GM12878 (cell line): ENCODE results near the gene PMF1. TPM values are rescaled to one million over a fixed set of nuclear protein-coding genes. Genes with fewer than 3 reads are reported as not detected.

Experiments
- ATAC-seq: fragments of 200-7000 bp; cut with Tn5 transposase; 3 replicates; pipeline ENCODE4 v1.9.1; 2020; ENCODE audit warnings: mild to moderate bottlenecking, moderate library complexity
- BruUV-seq: library from RNA; stranded (reverse); fragments of 400-500 nt; replicated peaks from 2 replicates; lab custom pipeline; 2021; lab: Mats Ljungman, UMichigan
- CTCF ChIA-PET: fragments of 300-600 bp; sonication (Branson Sonifier 250); formaldehyde crosslinking; extraction: SDS; loops from one replicate; lab custom pipeline; 2021; ENCODE audit warnings: inconsistent platforms; lab: Yijun Ruan, JAX
- POLR2A ChIA-PET: fragments of 350-600 bp; formaldehyde crosslinking; extraction: SDS; loops from one replicate; lab custom pipeline; 2021; ENCODE audit warnings: inconsistent platforms; lab: Charles Lee
- RAD21 ChIA-PET: fragments of 300-600 bp; sonication (Branson Sonifier 250); formaldehyde crosslinking; loops from one replicate; lab custom pipeline; 2023; ENCODE audit warnings: antibody characterized with exemption; ENCODE audit not compliant: unreplicated experiment; lab: Charles Lee
- SMC1A ChIA-PET: fragments of 300-600 bp; sonication (Branson Sonifier 250); formaldehyde crosslinking; loops from one replicate; lab custom pipeline; 2023; ENCODE audit not compliant: unreplicated experiment, uncharacterized antibody; lab: Charles Lee
- DNase-seq: peaks from one replicate; pipeline ENCODE4 v3.0.0-alpha.2; 2011; ENCODE audit warnings: low read depth, low spot score
- FAIRE-seq: peaks from 3 replicates; lab custom pipeline; 2011; peaks lifted over from hg19 to GRCh38; lab: Jason Lieb, UNC
- H2AFZ ChIP-seq: 2 replicates; pipeline ENCODE4 v1.6.0; 2011; ENCODE audit warnings: low read depth, low read length, control low read depth; ENCODE audit not compliant: control insufficient read depth
- H3K27ac ChIP-seq: 2 replicates; pipeline ENCODE4 v1.5.1; 2011; ENCODE audit warnings: control low read depth; ENCODE audit not compliant: control insufficient read depth, insufficient read depth
- H3K27me3 ChIP-seq, 2 experiments: replicated peaks in 1 of 2; 2 replicates each; pipeline versions ENCODE4 v1.6.0 to v1.6.1; 2011; ENCODE audit warnings: low read length in 1 of 2; ENCODE audit not compliant: control insufficient read depth in 2 of 2, insufficient read depth in 2 of 2
- H3K36me3 ChIP-seq, 2 experiments: 2 replicates each; pipeline ENCODE4 v1.5.1; 2011; ENCODE audit warnings: low read length in 1 of 2; ENCODE audit not compliant: control insufficient read depth in 2 of 2, insufficient read depth in 2 of 2
- H3K4me1 ChIP-seq: 2 replicates; pipeline ENCODE4 v1.6.1; 2011; ENCODE audit warnings: mild to moderate bottlenecking, low read length, moderate library complexity, mixed read lengths; ENCODE audit not compliant: control insufficient read depth, insufficient read depth
- H3K4me2 ChIP-seq: 2 replicates; pipeline ENCODE4 v1.6.0; 2011; ENCODE audit warnings: control low read depth; ENCODE audit not compliant: control insufficient read depth, insufficient read depth
- H3K4me3 ChIP-seq: fragments of 200-600 bp; sonication (generic); 2 replicates; pipeline ENCODE4 v1.5.1; 2016
- H3K79me2 ChIP-seq: 2 replicates; pipeline ENCODE4 v1.6.0; 2011; ENCODE audit warnings: low read length; ENCODE audit not compliant: control insufficient read depth, insufficient read depth
- H3K9ac ChIP-seq: 2 replicates; pipeline ENCODE4 v1.8.0; 2011; ENCODE audit warnings: low read length, control low read depth, mixed read lengths; ENCODE audit not compliant: control insufficient read depth, insufficient read depth
- H3K9me3 ChIP-seq: replicated peaks from 3 replicates; pipeline ENCODE4 v1.5.1; 2011; ENCODE audit warnings: mild to moderate bottlenecking, low read length; ENCODE audit not compliant: control insufficient read depth, insufficient read depth
- H4K20me1 ChIP-seq: 2 replicates; pipeline ENCODE4 v1.6.0; 2011; ENCODE audit not compliant: control insufficient read depth, insufficient read depth
- BACH1 ChIP-seq: fragments of 450-650 bp; IDR thresholded peaks from 2 replicates; pipeline ENCODE4 v1.6.1; 2017; ENCODE audit warnings: mild to moderate bottlenecking, borderline replicate concordance
- EP300 ChIP-seq, 2 experiments: fragments of 150-350 bp in 1 of 2; IDR thresholded peaks; 2 replicates each; pipeline ENCODE4 v1.6.1; 2011 to 2012; ENCODE audit warnings: low read depth in 2 of 2, low read length in 2 of 2, borderline replicate concordance in 1 of 2, improper control_type of control experiment in 1 of 2, inconsistent platforms in 1 of 2; ENCODE audit not compliant: control insufficient read depth in 1 of 2
- HDAC6 ChIP-seq: fragments of 200-600 bp; sonication (generic); IDR thresholded peaks from one replicate; pipeline ENCODE4 v1.8.0; 2017; ENCODE audit warnings: antibody characterized with exemption; ENCODE audit not compliant: unreplicated experiment
- PAX8 ChIP-seq: fragments of 450-650 bp; IDR thresholded peaks from 2 replicates; pipeline ENCODE4 v1.6.1; 2017; ENCODE audit warnings: mild to moderate bottlenecking, moderate library complexity
- POLR2A ChIP-seq: IDR thresholded peaks from 2 replicates; pipeline ENCODE4 v1.6.1; 2011; ENCODE audit warnings: low read depth, mild to moderate bottlenecking, low read length
- RUNX3 ChIP-seq: IDR thresholded peaks from 2 replicates; pipeline ENCODE4 v1.6.1; 2012; ENCODE audit warnings: low read length, inconsistent platforms
- ZNF274 ChIP-seq: IDR thresholded peaks from one replicate; pipeline ENCODE4 v1.8.0; 2011; ENCODE audit not compliant: insufficient read length, insufficient read depth
- WGBS: methylation state at CpG from one replicate; pipeline ENCODE4 v1.1.6; 2016; ENCODE audit warnings: low lambda C conversion rate; ENCODE audit not compliant: insufficient replicate concordance, insufficient coverage; ENCODE audit errors: missing lambda C conversion rate; 5-methylcytosine and 5-hydroxymethylcytosine counted together
- in situ Hi-C: fragments of 300-500 bp; cut with MboI; formaldehyde crosslinking; loops from 9 replicates; pipeline ENCODE4 v1.14.3; 2018; ENCODE audit warnings: mixed read lengths
- intact Hi-C: fragments of 100-400 bp; cut with micrococcal nuclease; formaldehyde crosslinking; loops from one replicate; pipeline ENCODE4 v1.14.2; 2022; ENCODE audit not compliant: unreplicated experiment
- polyA plus RNA-seq, 11 experiments: library from polyadenylated mRNA; depleted of rRNA in 4 of 11; unstranded in 6 of 11; stranded (reverse) in 5 of 11; fragments of >200 nt; fragmentation: Nextera tagmentation in 4 of 11; fragmentation: Illumina TruSeq in 1 of 11; extraction: Ambion mirVana in 4 of 11; extraction: Trizol in 1 of 11; gene quantifications; 1 replicate in 1 of 11; 2 replicates in 10 of 11; pipeline versions ENCODE4 v1.2.1 to v1.2.3, GENCODE V29; 2011 to 2016; ENCODE audit warnings: inconsistent platforms in 2 of 11, missing spikeins in 2 of 11, low read depth in 1 of 11
- total RNA-seq, 4 experiments: library from RNA; depleted of rRNA in 3 of 4; stranded (reverse); fragments of >200 nt in 3 of 4; fragmentation: Illumina TruSeq in 1 of 4; extraction: Trizol in 1 of 4; gene quantifications; 2 replicates each; pipeline versions ENCODE4 v1.2.1 to v1.2.3, GENCODE V29; 2013 to 2021

The PMF1 gene
- total and polyA plus RNA-seq, 10 of the 15 experiments (the other 5 are each of a cell fraction or from before 2014, with no cell fraction given): 6.7 to 105 (median 67.3) TPM

GRCh38 chr1:156247460-156248322 is 34.9 kb downstream of the PMF1 start, which contains the start of gene PAQR6:
Gene PAQR6, minus strand, starts transcription at chr1:156248056. Its CDS starts 1,325 bp downstream, at chr1:156246731.
- Histone ChIP-seq H3K79me2 (no peaks in the 10 kb centered on the region), H3K4me1 (peaks cover 11% of the 10 kb centered on the region), H4K20me1 (no peaks in the 10 kb centered on the region), H3K9me3 (no peaks in the 10 kb centered on the region), H3K4me2 (no peak within 1 kb of the TSS), H3K27ac (no peak within 1 kb of the TSS), H3K4me3 (no peak within 1 kb of the TSS), H3K9ac (no peak within 1 kb of the TSS), H2AFZ (no peak within 1 kb of the TSS), H3K36me3 (peaks cover 3 to 29% of the 10 kb centered on the region in 2 experiments), H3K27me3 (no peaks in the 10 kb centered on the region)
- 80% methylated on average over 16 of the region's 16 CpGs for WGBS
- 0 out of 2 replicates have a peak, but pooled peaks have one; percentile 24 for TF ChIP-seq BACH1
- peak; percentile 53 for TF ChIP-seq POLR2A
- no peak for TF ChIP-seq HDAC6
- ChIA-PET SMC1A (interaction anchor here (1.0 kb wide), 1 partner anchor 24 kb away, joined by 3 read pairs; no protein-coding TSS in a partner anchor), POLR2A (no interaction called here), RAD21 (no interaction called here), CTCF (interaction anchor here (0.5 to 1.0 kb wide), 2 partner anchors 97 to 102 kb away, joined by 3 read pairs; no protein-coding TSS in a partner anchor)
- intact Hi-C loops: no loop called here
- no peak for DNase-seq
- FAIRE-seq: no peak
- no peak for ATAC-seq
- BruUV-seq: no TSS peak
- in situ Hi-C loops: no loop called here

GRCh38 chr1:156248323-156248683 is 35.5 kb downstream of the PMF1 start:
- Histone ChIP-seq H3K4me2 (no peak overlapping the region), H3K27ac (no peak overlapping the region), H3K36me3 (peaks cover 3 to 34% of the 10 kb centered on the region in 2 experiments), H3K9me3 (no peaks in the 10 kb centered on the region), H4K20me1 (no peaks in the 10 kb centered on the region), H3K79me2 (no peaks in the 10 kb centered on the region), H3K27me3 (no peaks in the 10 kb centered on the region), H3K9ac (no peak overlapping the region), H3K4me1 (peaks cover 11% of the 10 kb centered on the region), H3K4me3 (no peak overlapping the region), H2AFZ (no peak overlapping the region)
- in situ Hi-C loops (no loop called here), intact Hi-C loops (no loop called here)
- CTCF ChIA-PET: interaction anchor here (1.0 kb wide), 1 partner anchor 103 kb away, joined by 3 read pairs; no protein-coding TSS in a partner anchor
- POLR2A ChIA-PET: no interaction called here
- no peak for FAIRE-seq
- 100% methylated on average over 2 of the region's 4 CpGs for WGBS
- BruUV-seq: no TSS peak
- no peak for ATAC-seq
- DNase-seq: no peak
- RAD21 ChIA-PET: no interaction called here
- SMC1A ChIA-PET: interaction anchor here (1.0 kb wide), 1 partner anchor 23 kb away, joined by 3 read pairs; no protein-coding TSS in a partner anchor
- TF ChIP-seq PAX8 (no peak), EP300 (IDR thresholded peaks at IDR 0.05; ENCODE audit: borderline replicate concordance in 1 of 2, control insufficient read depth in 1 of 2, low read depth in 2 of 2, low read length in 2 of 2) (no peak), ZNF274 (no peak), RUNX3 (no peak)
